HepG2 (cell line): ENCODE measurements around the gene CCDC87.
"Not testable (repeated sequence)": the region's sequence is repeated elsewhere in the genome, so short reads cannot be mapped to it uniquely, and the experiment has no call there.

Experiments used
- EP300 ChIP-seq, 3 experiments: sonication (generic) in 1 of 3; formaldehyde crosslinking in 1 of 3; IDR thresholded peaks; 2 replicates each; pipeline versions ENCODE4 v1.5.1 to v1.6.1; 2011 to 2020; ENCODE audit warnings: low read depth in 2 of 3, low read length in 2 of 3, borderline replicate concordance in 1 of 3, improper control_type of control experiment in 1 of 3, mild to moderate bottlenecking in 1 of 3, missing genetic modification reagents in 1 of 3, moderate library complexity in 1 of 3
- ZFP36 ChIP-seq: fragments of 150-350 bp; IDR thresholded peaks from 2 replicates; pipeline ENCODE4 v1.6.1; 2018; ENCODE audit warnings: borderline replicate concordance, low read length, low read depth; ENCODE audit not compliant: partially characterized antibody

- not testable (repeated sequence) for TF ChIP-seq EP300 (IDR thresholded peaks at IDR 0.05; ENCODE audit: low read depth in 2 of 2, low read length in 2 of 2); EP300 (CRISPR knock-in tag; IDR thresholded peaks at IDR 0.05; ENCODE audit: borderline replicate concordance); ZFP36
Measured at GRCh38 chr11:66589315-66589714, 3.5 kb downstream of the CCDC87 start.
